OCI-LY7 (cell line): ENCODE results near the gene USP6NL. TPM values are rescaled to one million over a fixed set of nuclear protein-coding genes. Genes with fewer than 3 reads are reported as not detected.

ENCODE experiments used
- BruUV-seq: library from RNA; stranded (reverse); fragments of 400-500 nt; replicated peaks from 2 replicates; lab custom pipeline; 2021; lab: Mats Ljungman, UMichigan
- CTCF ChIA-PET: fragments of 300-600 bp; sonication (Branson Sonifier 250); formaldehyde crosslinking; loops from one replicate; lab custom pipeline; 2022; ENCODE audit warnings: antibody characterized with exemption; ENCODE audit not compliant: unreplicated experiment; lab: Charles Lee
- POLR2A ChIA-PET: fragments of 300-600 bp; sonication (Branson Sonifier 250); formaldehyde crosslinking; loops from one replicate; lab custom pipeline; 2022; ENCODE audit warnings: antibody characterized with exemption; lab: Charles Lee
- DNase-seq: peaks from one replicate; pipeline ENCODE4 v3.0.0-alpha.2; 2015; ENCODE audit warnings: low spot score
- H2AFZ ChIP-seq: fragments of 200-600 bp; sonication (generic), shearing (Covaris generic); 2 replicates; pipeline ENCODE4 v1.6.1; 2014; ENCODE audit warnings: mild to moderate bottlenecking, antibody characterized with exemption, low read length, moderate library complexity
- H3K27ac ChIP-seq: fragments of 200-600 bp; sonication (generic); 2 replicates; pipeline ENCODE4 v1.5.1; 2014; ENCODE audit warnings: mixed run types, low read depth, mild to moderate bottlenecking, moderate library complexity, low read length, inconsistent platforms; ENCODE audit not compliant: poor library complexity, severe bottlenecking
- H3K36me3 ChIP-seq: fragments of 200-600 bp; sonication (generic); 2 replicates; pipeline ENCODE4 v1.6.1; 2014; ENCODE audit warnings: mild to moderate bottlenecking, antibody characterized with exemption, low read length, moderate library complexity, mixed read lengths; ENCODE audit not compliant: insufficient read depth
- H3K4me1 ChIP-seq: fragments of 200-600 bp; sonication (generic); 2 replicates; pipeline ENCODE4 v1.5.1; 2014; ENCODE audit warnings: mild to moderate bottlenecking, low read length; ENCODE audit not compliant: insufficient read depth, poor library complexity, severe bottlenecking
- H3K4me2 ChIP-seq: fragments of 200-600 bp; sonication (generic); 2 replicates; pipeline ENCODE4 v1.6.1; 2014; ENCODE audit warnings: mild to moderate bottlenecking, low read length
- H3K4me3 ChIP-seq: fragments of 200-600 bp; sonication (generic); 2 replicates; pipeline ENCODE4 v1.5.1; 2014; ENCODE audit warnings: mild to moderate bottlenecking, low read depth, low read length; ENCODE audit not compliant: poor library complexity, severe bottlenecking
- H3K79me2 ChIP-seq: fragments of 200-600 bp; sonication (generic); 2 replicates; pipeline ENCODE4 v1.6.1; 2016; ENCODE audit warnings: low read depth, mild to moderate bottlenecking, low read length, moderate library complexity, mixed read lengths; ENCODE audit not compliant: insufficient read depth
- H3K9me2 ChIP-seq: fragments of 200-600 bp; sonication (generic); 2 replicates; pipeline ENCODE4 v1.6.1; 2016; ENCODE audit warnings: mild to moderate bottlenecking, low read length, mixed read lengths; ENCODE audit not compliant: insufficient read depth
- H3K9me3 ChIP-seq: fragments of 200-600 bp; sonication (generic); 2 replicates; pipeline ENCODE4 v1.6.1; 2014; ENCODE audit warnings: mild to moderate bottlenecking, mixed run types, low read length, mixed read lengths
- H4K20me1 ChIP-seq: fragments of 200-600 bp; sonication (generic); 2 replicates; pipeline ENCODE4 v1.6.1; 2014; ENCODE audit warnings: mild to moderate bottlenecking, antibody characterized with exemption, low read length, moderate library complexity, mixed read lengths; ENCODE audit not compliant: insufficient read depth
- CTCF ChIP-seq: fragments of 200-600 bp; sonication (generic); conservative IDR thresholded peaks from 2 replicates; pipeline ENCODE4 v1.5.1; 2014; ENCODE audit warnings: mild to moderate bottlenecking, antibody characterized with exemption, low read length, moderate library complexity, mixed read lengths
- EZH2phosphoT487 ChIP-seq: fragments of 200-600 bp; sonication (generic); IDR thresholded peaks from 2 replicates; pipeline ENCODE4 v1.6.1; 2018; ENCODE audit warnings: low read depth, borderline replicate concordance, mild to moderate bottlenecking, mixed run types, antibody characterized with exemption, low read length, moderate library complexity, mixed read lengths
- intact Hi-C: fragments of 100-400 bp; cut with micrococcal nuclease; formaldehyde crosslinking; loops from one replicate; pipeline ENCODE4 v1.10.0; 2022; ENCODE audit not compliant: unreplicated experiment
- total RNA-seq, 2 experiments: library from RNA; depleted of rRNA in 1 of 2; stranded (reverse); fragments of >200 nt in 1 of 2; shearing (Covaris generic) in 1 of 2; gene quantifications; 2 replicates each; pipeline ENCODE4 v1.2.3, GENCODE V29; 2014 to 2022

Gene USP6NL
- total RNA-seq, 2 experiments from 2014 or later = 41.7 to 59.7 TPM

- H3K27ac ChIP-seq = no peak overlapping the region
- CTCF ChIA-PET = no interaction called here
- no peak overlapping the region for H3K4me2 ChIP-seq
Observed at GRCh38 chr10:11568578-11568977, 42.9 kb downstream of the USP6NL start.

GRCh38 chr10:11564741-11565140 is 46.7 kb downstream of the USP6NL start:
- TF ChIP-seq EZH2phosphoT487 = no peak
- peaks cover 59% of the 10 kb centered on the region for H3K36me3 ChIP-seq
- H3K9me2 ChIP-seq = no peaks in the 10 kb centered on the region
- peaks cover 26% of the 10 kb centered on the region for H3K4me1 ChIP-seq
- ChIA-PET POLR2A (interaction anchor here (0.7 to 1.9 kb wide), 4 partner anchors 9 to 45 kb away, joined by 3 to 6 read pairs (median 4); no protein-coding TSS in a partner anchor), CTCF (no interaction called here)
- intact Hi-C loops = no loop called here
- no peak overlapping the region for H3K4me2 ChIP-seq
- peaks cover 6% of the 10 kb centered on the region; the same call in 1 of the 2 replicates for H3K9me3 ChIP-seq
- no peak overlapping the region for H3K4me3 ChIP-seq
- H4K20me1 ChIP-seq = peaks cover 10% of the 10 kb centered on the region; the same call in 1 of the 2 replicates
- DNase-seq = no peak
- peaks cover 100% of the 10 kb centered on the region for H3K79me2 ChIP-seq
- H3K27ac ChIP-seq = no peak overlapping the region
- H2AFZ ChIP-seq = no peak overlapping the region
- BruUV-seq = no TSS peak

More at GRCh38 chr10:11568578-11568977, 42.9 kb downstream of the USP6NL start:
- Histone ChIP-seq H3K4me1 (peaks cover 22% of the 10 kb centered on the region), H4K20me1 (peaks cover 15% of the 10 kb centered on the region), H3K9me3 (no peaks in the 10 kb centered on the region; the same call in 1 of the 2 replicates), H3K36me3 (peaks cover 45% of the 10 kb centered on the region), H3K9me2 (no peaks in the 10 kb centered on the region), H3K79me2 (peaks cover 100% of the 10 kb centered on the region), H2AFZ (no peak overlapping the region), H3K4me3 (no peak overlapping the region)
- TF ChIP-seq CTCF = no peak
- no TSS peak for BruUV-seq
- intact Hi-C loops = no loop called here
- POLR2A ChIA-PET = interaction anchor here (0.9 to 2.0 kb wide), 2 partner anchors 8 to 70 kb away, joined by 3 to 17 read pairs; no protein-coding TSS in a partner anchor
- no peak for DNase-seq

- Histone ChIP-seq H3K4me3 (no peak overlapping the region), H3K79me2 (peaks cover 100% of the 10 kb centered on the region), H3K4me1 (peaks cover 34% of the 10 kb centered on the region), H3K36me3 (peaks cover 58% of the 10 kb centered on the region), H2AFZ (no peak overlapping the region), H3K9me3 (peaks cover 6% of the 10 kb centered on the region; the same call in 1 of the 2 replicates), H4K20me1 (peaks cover 5% of the 10 kb centered on the region; the same call in 1 of the 2 replicates), H3K9me2 (no peaks in the 10 kb centered on the region), H3K27ac (no peak overlapping the region), H3K4me2 (no peak overlapping the region)
- DNase-seq = no peak
- intact Hi-C loops = no loop called here
- ChIA-PET CTCF (no interaction called here), POLR2A (interaction anchor here (0.6 to 1.9 kb wide), 4 partner anchors 9 to 46 kb away, joined by 3 to 6 read pairs (median 4); no protein-coding TSS in a partner anchor)
- BruUV-seq = no TSS peak
- TF ChIP-seq EZH2phosphoT487 (no peak), CTCF (no peak)
Observed at GRCh38 chr10:11563936-11564335, 47.5 kb downstream of the USP6NL start.
